ENCODE results near the gene SQOR. TPM values are rescaled to one million over a fixed set of nuclear protein-coding genes. Genes with fewer than 3 reads are reported as not detected.

Gene SQOR
- total and polyA plus RNA-seq, 2 of the 4 experiments (the other 2 are of a cell fraction) = 22.1 to 40.3 TPM

DNA sequence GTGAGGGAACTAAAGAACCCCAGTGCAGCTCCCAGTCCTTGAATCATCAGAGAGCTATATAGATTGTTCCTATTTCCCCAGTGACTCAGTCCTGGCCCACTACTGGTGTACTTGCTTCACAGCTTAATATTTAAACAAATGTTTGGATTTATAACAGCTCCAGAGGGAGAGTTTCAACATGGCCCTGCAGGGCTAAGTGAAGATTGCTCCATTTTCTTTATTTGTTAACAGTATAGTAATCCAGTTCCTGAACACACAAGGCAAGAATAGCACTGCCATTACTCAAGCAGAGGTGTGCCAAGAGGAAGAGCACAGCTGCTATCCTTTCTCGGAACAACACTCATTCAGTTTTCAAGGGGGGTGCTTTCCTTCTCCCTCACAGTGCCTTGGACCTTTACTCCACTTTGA lies 6.5 kb downstream of the SQOR start:
- Histone ChIP-seq H3K4me3 (ENCODE audit: insufficient read depth, low read depth, low read length) (no peak overlapping the region), H3K14ac (replicated peaks; ENCODE audit: low read depth, low read length) (no peak overlapping the region), H3K9me3 (ENCODE audit: control insufficient read depth, insufficient read depth, low read length) (no peaks in the 10 kb centered on the region), H3K36me3 (ENCODE audit: control insufficient read depth, insufficient read depth, low read length) (no peaks in the 10 kb centered on the region), H3K4ac (ENCODE audit: low read depth, low read length) (peak overlapping the region; percentile 71; the same call in 1 of the 2 replicates), H4K91ac (ENCODE audit: insufficient read depth, low read depth, low read length) (peak overlapping the region; percentile 67; the same call in 1 of the 2 replicates), H3K27ac (ENCODE audit: insufficient read depth, low read length) (peak overlapping the region; percentile 88; the same call in 1 of the 2 replicates), H3K4me2 (ENCODE audit: low read depth, low read length) (peak overlapping the region; percentile 57; the same call in 1 of the 2 replicates), H4K8ac (ENCODE audit: low read depth in 2 of 2, low read length in 2 of 2) (peak overlapping the region in 1 of 2 experiments; percentile 67; a peak in 1 of 4 replicates), H4K5ac (ENCODE audit: low read depth, low read length) (no peak overlapping the region), H3K79me1 (ENCODE audit: low read depth in 1 of 2, low read length in 2 of 2) (peaks cover 13 to 36% of the 10 kb centered on the region in 2 experiments), H3K4me1 (ENCODE audit: control insufficient read depth, insufficient read depth, low read length) (peaks cover 28% of the 10 kb centered on the region), H3K9ac (ENCODE audit: low read depth, low read length) (no peak overlapping the region), H2BK20ac (ENCODE audit: low read depth, low read length) (peak overlapping the region; percentile 81; the same call in 1 of the 2 replicates), H3K56ac (ENCODE audit: extremely low read depth, insufficient read depth, low read length) (no peak overlapping the region), H3K23ac (ENCODE audit: low read depth, low read length) (no peak overlapping the region), H3K18ac (ENCODE audit: low read depth, low read length) (no peak overlapping the region), H2AFZ (replicated peaks; ENCODE audit: low read length, poor library complexity) (no peak overlapping the region), H2AK5ac (ENCODE audit: low read depth, low read length) (no peak overlapping the region), H2BK5ac (ENCODE audit: low read depth, low read length, poor library complexity, severe bottlenecking) (peak overlapping the region; percentile 82), H4K20me1 (ENCODE audit: insufficient read depth, low read length) (peaks cover 8% of the 10 kb centered on the region; the same call in 1 of the 2 replicates), H3K9me1 (ENCODE audit: insufficient read depth, low read length) (peaks cover 22% of the 10 kb centered on the region), H2BK15ac (ENCODE audit: low read depth, low read length) (peak overlapping the region; percentile 26; the same call in 2 of the 3 replicates), H3K27me3 (ENCODE audit: control insufficient read depth, insufficient read depth, low read length) (no peaks in the 10 kb centered on the region), H2AK9ac (replicated peaks; ENCODE audit: low read depth, low read length, poor library complexity) (no peak overlapping the region), H2BK120ac (ENCODE audit: low read depth, low read length) (peak overlapping the region; percentile 76; the same call in 1 of the 2 replicates)
- in situ Hi-C loops (cut with MboI; ENCODE audit: low sequenced_read_pairs) (no loop called here), intact Hi-C loops (cut with micrococcal nuclease) (loop anchor here (2.0 kb wide), 1 partner anchor 63 kb away; no protein-coding TSS in a partner anchor), dilution Hi-C loops (cut with HindIII; ENCODE audit: low sequenced_read_pairs, unreplicated experiment) (no loop called here)
- DNase-seq = peak; percentile 96
- peak; percentile 60 for ATAC-seq (ENCODE audit: low read depth)
- POLR2A ChIA-PET (ENCODE audit: unreplicated experiment) = interaction anchor here (1.0 kb wide), 1 partner anchor 239 kb away, joined by 3 read pairs; a partner anchor contains a TSS
- BruUV-seq (replicated peaks) = no TSS peak
- no CpG with 5 or more reads among the region's 1 CpG for WGBS, 2 experiments (ENCODE audit: extremely low coverage in 2 of 2, insufficient read length in 1 of 2)
- CTCF ChIA-PET = interaction anchor here (1.1 to 1.6 kb wide), 3 partner anchors 44 to 212 kb away, joined by 3 read pairs; no protein-coding TSS in a partner anchor
- TF ChIP-seq, protein P1, sequence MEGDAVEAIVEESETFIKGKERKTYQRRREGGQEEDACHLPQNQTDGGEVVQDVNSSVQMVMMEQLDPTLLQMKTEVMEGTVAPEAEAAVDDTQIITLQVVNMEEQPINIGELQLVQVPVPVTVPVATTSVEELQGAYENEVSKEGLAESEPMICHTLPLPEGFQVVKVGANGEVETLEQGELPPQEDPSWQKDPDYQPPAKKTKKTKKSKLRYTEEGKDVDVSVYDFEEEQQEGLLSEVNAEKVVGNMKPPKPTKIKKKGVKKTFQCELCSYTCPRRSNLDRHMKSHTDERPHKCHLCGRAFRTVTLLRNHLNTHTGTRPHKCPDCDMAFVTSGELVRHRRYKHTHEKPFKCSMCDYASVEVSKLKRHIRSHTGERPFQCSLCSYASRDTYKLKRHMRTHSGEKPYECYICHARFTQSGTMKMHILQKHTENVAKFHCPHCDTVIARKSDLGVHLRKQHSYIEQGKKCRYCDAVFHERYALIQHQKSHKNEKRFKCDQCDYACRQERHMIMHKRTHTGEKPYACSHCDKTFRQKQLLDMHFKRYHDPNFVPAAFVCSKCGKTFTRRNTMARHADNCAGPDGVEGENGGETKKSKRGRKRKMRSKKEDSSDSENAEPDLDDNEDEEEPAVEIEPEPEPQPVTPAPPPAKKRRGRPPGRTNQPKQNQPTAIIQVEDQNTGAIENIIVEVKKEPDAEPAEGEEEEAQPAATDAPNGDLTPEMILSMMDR (conservative IDR thresholded peaks at IDR 0.05; ENCODE audit: low read depth, low read length) = 0 out of 2 replicates have a peak, but pooled peaks have one; percentile 9
- TF ChIP-seq FOS (IDR thresholded peaks at IDR 0.05; ENCODE audit: low read depth, low read length) = peak; percentile 72; the same call in 1 of the 2 replicates
- TF ChIP-seq NFE2L2 (IDR thresholded peaks at IDR 0.05; ENCODE audit: low read depth, low read length) = no peak
- TF ChIP-seq, protein P2, sequence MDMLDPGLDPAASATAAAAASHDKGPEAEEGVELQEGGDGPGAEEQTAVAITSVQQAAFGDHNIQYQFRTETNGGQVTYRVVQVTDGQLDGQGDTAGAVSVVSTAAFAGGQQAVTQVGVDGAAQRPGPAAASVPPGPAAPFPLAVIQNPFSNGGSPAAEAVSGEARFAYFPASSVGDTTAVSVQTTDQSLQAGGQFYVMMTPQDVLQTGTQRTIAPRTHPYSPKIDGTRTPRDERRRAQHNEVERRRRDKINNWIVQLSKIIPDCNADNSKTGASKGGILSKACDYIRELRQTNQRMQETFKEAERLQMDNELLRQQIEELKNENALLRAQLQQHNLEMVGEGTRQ (IDR thresholded peaks at IDR 0.05; ENCODE audit: low read depth, low read length) = no peak
- peak; percentile 93 for TF ChIP-seq CEBPB (IDR thresholded peaks at IDR 0.05; ENCODE audit: low read depth, low read length)
- no peak for TF ChIP-seq POLR2A (IDR thresholded peaks at IDR 0.05; ENCODE audit: low read depth, low read length)
- no peak for TF ChIP-seq MXI1 (IDR thresholded peaks at IDR 0.05; ENCODE audit: borderline replicate concordance, low read depth, low read length)
- TF ChIP-seq RAD21 (IDR thresholded peaks at IDR 0.05; ENCODE audit: low read length) = no peak
- TF ChIP-seq MAFK (IDR thresholded peaks at IDR 0.05; ENCODE audit: low read depth, low read length) = no peak
- 0 out of 2 replicates have a peak, but pooled peaks have one; percentile 14 for TF ChIP-seq MAZ (IDR thresholded peaks at IDR 0.05; ENCODE audit: borderline replicate concordance, low read depth, low read length)
- TF ChIP-seq SMC3 (IDR thresholded peaks at IDR 0.05; ENCODE audit: low read depth, low read length) = no peak
- no peak for TF ChIP-seq BHLHE40 (IDR thresholded peaks at IDR 0.05; ENCODE audit: low read depth, low read length)
- TF ChIP-seq RCOR1 (IDR thresholded peaks at IDR 0.05; ENCODE audit: insufficient replicate concordance, low read length) = no peak
- no peak for TF ChIP-seq RFX5 (IDR thresholded peaks at IDR 0.05; ENCODE audit: low read depth, low read length)
- TF ChIP-seq, protein P3, sequence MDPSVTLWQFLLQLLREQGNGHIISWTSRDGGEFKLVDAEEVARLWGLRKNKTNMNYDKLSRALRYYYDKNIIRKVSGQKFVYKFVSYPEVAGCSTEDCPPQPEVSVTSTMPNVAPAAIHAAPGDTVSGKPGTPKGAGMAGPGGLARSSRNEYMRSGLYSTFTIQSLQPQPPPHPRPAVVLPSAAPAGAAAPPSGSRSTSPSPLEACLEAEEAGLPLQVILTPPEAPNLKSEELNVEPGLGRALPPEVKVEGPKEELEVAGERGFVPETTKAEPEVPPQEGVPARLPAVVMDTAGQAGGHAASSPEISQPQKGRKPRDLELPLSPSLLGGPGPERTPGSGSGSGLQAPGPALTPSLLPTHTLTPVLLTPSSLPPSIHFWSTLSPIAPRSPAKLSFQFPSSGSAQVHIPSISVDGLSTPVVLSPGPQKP (IDR thresholded peaks at IDR 0.05; ENCODE audit: borderline replicate concordance, low read depth, low read length) = no peak

All from IMR-90 (cell line).